Measurements from ENCODE around the gene DPP8. TPM values are rescaled to one million over a fixed set of nuclear protein-coding genes. Genes with fewer than 3 reads are reported as not detected.

The DPP8 gene
- total RNA-seq, 6 donors from 2014 or later = 24.3 to 32.4 (median 30.1) TPM

DNA sequence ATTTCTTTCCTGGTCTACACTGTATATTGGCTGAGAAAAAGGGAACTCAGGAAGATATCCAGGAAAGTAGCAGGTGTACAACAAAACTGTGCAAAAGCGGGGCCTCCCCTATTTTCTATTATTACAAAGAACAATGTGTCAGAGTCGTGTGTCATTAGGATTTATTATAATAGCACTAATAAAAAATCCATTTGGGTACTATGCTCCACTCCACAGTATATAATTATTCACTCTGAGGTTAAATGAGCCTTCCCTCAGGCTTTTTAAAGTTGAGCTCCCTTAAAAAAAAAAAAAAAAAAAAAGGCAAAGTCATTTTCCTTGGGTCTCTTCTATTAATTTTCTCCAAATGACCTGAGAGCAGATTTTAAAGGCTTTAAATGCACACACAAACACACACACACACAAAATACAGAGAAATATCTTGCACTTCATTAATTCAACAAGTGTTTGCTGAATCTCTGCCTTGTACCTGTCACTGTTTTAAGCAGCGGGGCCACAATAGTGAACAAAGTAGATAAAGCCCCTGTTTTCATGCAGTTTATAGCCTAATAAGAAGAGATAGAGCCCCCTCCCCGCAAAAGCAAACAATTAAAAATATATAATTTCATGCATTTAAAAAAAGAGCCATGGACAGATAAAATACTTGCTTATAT lies 1.3 kb upstream of the DPP8 start:
- Histone ChIP-seq H3K9me3 (no peaks in the 10 kb centered on the region), H3K27me3 (no peaks in the 10 kb centered on the region), H3K4me1 (peaks cover 16 to 28% (median 22%) of the 10 kb centered on the region in 4 donors), H3K27ac (no peak overlapping the region), H3K36me3 (peaks cover 0 to 3% (median 0%) of the 10 kb centered on the region in 4 donors), H3K4me3 (no peak overlapping the region)
- 90% methylated on average over 4 of the region's 4 CpGs for WGBS, 2 donors
- ATAC-seq (ENCODE audit: low FRiP score in 2 of 2) (no peak), DNase-seq (no peak)
- TF ChIP-seq EP300 (IDR thresholded peaks at IDR 0.05) = no peak
- no peak for TF ChIP-seq POLR2AphosphoS5 (IDR thresholded peaks at IDR 0.05)
- TF ChIP-seq CTCF (IDR thresholded peaks at IDR 0.05) = no peak
- no peak for TF ChIP-seq POLR2A (IDR thresholded peaks at IDR 0.05)

DNA sequence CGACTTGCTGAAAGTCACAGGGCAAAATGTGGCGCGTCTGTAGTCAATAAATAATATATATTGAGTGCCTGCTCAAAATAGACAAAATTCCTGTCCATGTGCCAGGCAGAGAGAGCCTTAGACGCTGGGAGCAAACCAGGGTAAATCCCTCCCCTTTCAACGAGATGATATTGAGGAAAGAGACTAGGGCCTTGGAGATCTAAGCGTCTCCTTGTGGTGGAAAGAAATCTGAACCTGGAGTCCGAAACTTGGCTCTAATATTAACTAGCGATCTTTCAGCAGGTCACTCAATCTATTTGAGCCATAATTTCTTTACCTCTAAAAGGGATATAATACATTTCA lies 348 bp upstream of the DPP8 start:
- Histone ChIP-seq H3K27me3 (no peaks in the 10 kb centered on the region), H3K27ac (peak overlapping the region; percentile 94 to 95 (median 94)), H3K36me3 (peaks cover 0 to 3% (median 0%) of the 10 kb centered on the region in 4 donors), H3K4me3 (peak overlapping the region in 3 of 4 donors; percentile 90 to 99 (median 93)), H3K9me3 (no peaks in the 10 kb centered on the region), H3K4me1 (peaks cover 16 to 37% (median 23%) of the 10 kb centered on the region in 4 donors)
- TF ChIP-seq POLR2AphosphoS5 (IDR thresholded peaks at IDR 0.05) (no peak), EP300 (IDR thresholded peaks at IDR 0.05) (no peak), POLR2A (IDR thresholded peaks at IDR 0.05) (no peak), CTCF (IDR thresholded peaks at IDR 0.05) (no peak)
- WGBS, 2 donors = 41% methylated on average over 8 of the region's 8 CpGs
- ATAC-seq (ENCODE audit: low FRiP score in 2 of 2) (no peak), DNase-seq (no peak)

- H3K4me3 ChIP-seq = no peak overlapping the region
- no peaks in the 10 kb centered on the region for H3K27me3 ChIP-seq
- peak in 1 of 2 donors; percentile 33 for ATAC-seq (ENCODE audit: low FRiP score in 2 of 2)
- peaks cover 16 to 44% (median 29%) of the 10 kb centered on the region in 4 donors for H3K4me1 ChIP-seq
- H3K36me3 ChIP-seq = peaks cover 0 to 50% (median 16%) of the 10 kb centered on the region in 4 donors
- no peaks in the 10 kb centered on the region for H3K9me3 ChIP-seq
- TF ChIP-seq CTCF (IDR thresholded peaks at IDR 0.05) = no peak
- TF ChIP-seq POLR2AphosphoS5 (IDR thresholded peaks at IDR 0.05) = no peak
- TF ChIP-seq POLR2A (IDR thresholded peaks at IDR 0.05) = no peak
- no peak for TF ChIP-seq EP300 (IDR thresholded peaks at IDR 0.05)
- 51 to 53% methylated on average over 10 of the region's 10 CpGs for WGBS, 2 donors
- peak overlapping the region; percentile 17 to 46 (median 26) for H3K27ac ChIP-seq
- no peak for DNase-seq
Measured at GRCh38 chr15:65512807-65513416, 4.6 kb downstream of the DPP8 start.

GRCh38 chr15:65512189-65512588 lies 5.3 kb downstream of the DPP8 start:
- ATAC-seq (ENCODE audit: low FRiP score in 2 of 2) = no peak
- Histone ChIP-seq H3K4me1 (peaks cover 16 to 44% (median 29%) of the 10 kb centered on the region in 4 donors), H3K4me3 (no peak overlapping the region), H3K27ac (peak overlapping the region; percentile 17 to 46 (median 26)), H3K9me3 (no peaks in the 10 kb centered on the region), H3K27me3 (no peaks in the 10 kb centered on the region), H3K36me3 (peaks cover 0 to 57% (median 19%) of the 10 kb centered on the region in 4 donors)
- TF ChIP-seq CTCF (IDR thresholded peaks at IDR 0.05) = no peak
- TF ChIP-seq POLR2AphosphoS5 (IDR thresholded peaks at IDR 0.05) = no peak
- TF ChIP-seq EP300 (IDR thresholded peaks at IDR 0.05) = no peak
- no peak for TF ChIP-seq POLR2A (IDR thresholded peaks at IDR 0.05)
- 86 to 89% methylated on average over 5 of the region's 5 CpGs for WGBS, 2 donors
- DNase-seq = no peak

All from upper lobe of left lung (tissue), 6 donors.